LNCaP clone FGC (cell line): Measurements from ENCODE around the gene RAB11FIP4.

ENCODE experiments used
- DNase-seq: peaks from one replicate; pipeline ENCODE4 v3.0.0-alpha.2; 2011; ENCODE audit warnings: low read depth
- H3K4me3 ChIP-seq: 2 replicates; pipeline ENCODE4 v1.5.1; 2011; ENCODE audit warnings: mild to moderate bottlenecking, low read depth, low read length, control low read depth
- CTCF ChIP-seq: IDR thresholded peaks from 2 replicates; pipeline ENCODE4 v1.5.1; 2012; ENCODE audit warnings: mild to moderate bottlenecking; ENCODE audit not compliant: control insufficient read depth, insufficient read depth; ENCODE audit errors: extremely low read depth

Gene RAB11FIP4

GRCh38 chr17:31400481-31400950 is 9.0 kb downstream of the RAB11FIP4 start:
- no peak for TF ChIP-seq CTCF
- no peak for DNase-seq
- no peak overlapping the region for H3K4me3 ChIP-seq

GRCh38 chr17:31401456-31402254 is 10.2 kb downstream of the RAB11FIP4 start:
- TF ChIP-seq CTCF: no peak
- DNase-seq: no peak
- H3K4me3 ChIP-seq: no peak overlapping the region

DNA sequence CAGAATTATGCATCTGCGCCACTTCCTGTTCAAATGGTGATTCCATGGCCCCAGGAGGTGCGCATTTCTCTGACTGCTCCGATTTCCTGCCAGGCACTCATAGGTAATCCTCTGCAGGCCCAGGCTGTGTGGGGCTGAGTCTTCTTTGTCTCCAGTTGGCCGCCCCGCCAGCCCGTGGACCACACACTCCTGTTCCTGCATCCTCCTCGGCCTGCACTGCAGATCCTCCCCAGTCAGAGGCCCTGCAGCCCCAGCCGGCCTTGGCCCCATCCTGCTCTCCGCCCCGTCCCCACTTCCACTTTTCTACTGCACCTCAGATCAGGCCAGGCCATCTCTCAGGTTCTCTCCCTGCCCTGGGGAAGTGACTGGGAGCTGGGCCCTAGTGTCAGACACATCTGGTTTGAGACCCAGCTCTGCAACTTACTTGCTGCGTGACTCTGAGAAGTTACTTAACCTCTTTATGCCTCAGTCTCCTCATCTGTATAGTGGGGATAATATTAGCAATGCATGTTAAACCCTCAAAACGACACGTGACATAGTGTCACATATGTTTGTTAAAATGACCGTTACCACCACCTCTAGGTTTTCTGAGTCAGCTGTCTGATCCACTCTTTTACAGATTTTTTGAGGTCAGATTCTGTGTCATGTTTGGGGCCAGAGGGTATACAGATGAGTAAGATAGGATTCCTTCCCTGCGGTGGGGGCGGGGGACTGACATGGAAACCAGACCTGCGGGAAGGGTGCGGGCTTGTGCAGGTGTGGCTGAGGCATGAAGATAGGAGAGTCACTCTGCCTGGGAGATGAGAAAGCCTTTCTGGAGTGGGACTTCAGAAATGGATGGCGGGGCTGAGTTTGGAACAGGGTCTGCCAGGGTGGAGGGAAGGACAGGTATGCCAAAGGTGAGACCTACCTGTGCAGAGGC is 12.8 kb downstream of the RAB11FIP4 start:
- no peak overlapping the region for H3K4me3 ChIP-seq
- no peak for DNase-seq
- no peak for TF ChIP-seq CTCF

GRCh38 chr17:31405890-31406371 is 14.5 kb downstream of the RAB11FIP4 start:
- H3K4me3 ChIP-seq: no peak overlapping the region
- no peak for TF ChIP-seq CTCF
- DNase-seq: no peak

- TF ChIP-seq CTCF: no peak
- H3K4me3 ChIP-seq: no peak overlapping the region
- no peak for DNase-seq
Measured at GRCh38 chr17:31408586-31408985, 17.1 kb downstream of the RAB11FIP4 start.

DNA sequence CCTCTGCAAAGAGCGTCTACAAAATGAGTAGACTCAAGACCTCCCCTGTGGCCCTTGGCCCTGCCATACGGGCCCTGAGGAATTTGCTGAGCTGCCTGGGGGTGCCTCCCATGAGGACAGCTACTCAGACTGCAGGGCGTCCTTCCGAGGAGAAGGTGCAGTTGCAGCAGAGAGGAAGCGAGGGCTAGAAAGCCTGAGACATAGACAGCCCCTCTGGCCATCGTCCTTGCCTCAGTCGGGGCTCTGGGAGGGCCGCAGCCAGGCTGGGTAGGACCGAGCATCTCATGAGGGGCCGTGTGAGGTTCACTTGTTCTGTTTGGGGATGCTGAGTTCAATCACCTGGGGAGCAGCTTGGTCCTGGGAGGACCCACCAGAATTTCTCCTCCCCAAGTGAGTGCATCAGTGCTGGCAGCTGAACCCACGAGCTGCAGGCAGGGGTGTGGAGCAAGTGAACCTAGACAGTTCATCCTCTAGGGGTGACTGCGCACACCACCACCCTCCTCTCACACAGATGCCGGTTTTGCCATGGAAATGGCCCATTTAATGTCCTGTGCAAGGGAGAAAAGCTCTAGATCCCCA is 20.3 kb downstream of the RAB11FIP4 start:
- DNase-seq: no peak
- no peak for TF ChIP-seq CTCF
- H3K4me3 ChIP-seq: no peak overlapping the region
